ENCODE measurements around the gene TBX15.

- TF ChIP-seq CTCF (IDR thresholded peaks at IDR 0.05; ENCODE audit: insufficient read depth, low read depth, low read length) (peak; percentile 63), EZH2 (IDR thresholded peaks at IDR 0.05; ENCODE audit: insufficient read depth, low read length) (no peak)
Observed at GRCh38 chr1:119008483-119009311, 20.6 kb upstream of the TBX15 start.

Data from astrocyte (in vitro differentiated cells and primary cell).